KBM-7 (cell line): ENCODE measurements around the gene CRLF2.
"Not testable (repeated sequence)": the region's sequence is repeated elsewhere in the genome, so short reads cannot be mapped to it uniquely, and the experiment has no call there.

Experiments used
- DNase-seq: peaks from one replicate; pipeline ENCODE4 v3.0.0-alpha.2; 2015
- in situ Hi-C: fragments of 300-500 bp; cut with MboI; formaldehyde crosslinking; loops from 2 replicates; pipeline ENCODE4 v1.14.3; 2020; ENCODE audit warnings: low sequenced_read_pairs, low pct_unique_long_range_greater_than_20kb, mixed read lengths

Gene CRLF2

DNA sequence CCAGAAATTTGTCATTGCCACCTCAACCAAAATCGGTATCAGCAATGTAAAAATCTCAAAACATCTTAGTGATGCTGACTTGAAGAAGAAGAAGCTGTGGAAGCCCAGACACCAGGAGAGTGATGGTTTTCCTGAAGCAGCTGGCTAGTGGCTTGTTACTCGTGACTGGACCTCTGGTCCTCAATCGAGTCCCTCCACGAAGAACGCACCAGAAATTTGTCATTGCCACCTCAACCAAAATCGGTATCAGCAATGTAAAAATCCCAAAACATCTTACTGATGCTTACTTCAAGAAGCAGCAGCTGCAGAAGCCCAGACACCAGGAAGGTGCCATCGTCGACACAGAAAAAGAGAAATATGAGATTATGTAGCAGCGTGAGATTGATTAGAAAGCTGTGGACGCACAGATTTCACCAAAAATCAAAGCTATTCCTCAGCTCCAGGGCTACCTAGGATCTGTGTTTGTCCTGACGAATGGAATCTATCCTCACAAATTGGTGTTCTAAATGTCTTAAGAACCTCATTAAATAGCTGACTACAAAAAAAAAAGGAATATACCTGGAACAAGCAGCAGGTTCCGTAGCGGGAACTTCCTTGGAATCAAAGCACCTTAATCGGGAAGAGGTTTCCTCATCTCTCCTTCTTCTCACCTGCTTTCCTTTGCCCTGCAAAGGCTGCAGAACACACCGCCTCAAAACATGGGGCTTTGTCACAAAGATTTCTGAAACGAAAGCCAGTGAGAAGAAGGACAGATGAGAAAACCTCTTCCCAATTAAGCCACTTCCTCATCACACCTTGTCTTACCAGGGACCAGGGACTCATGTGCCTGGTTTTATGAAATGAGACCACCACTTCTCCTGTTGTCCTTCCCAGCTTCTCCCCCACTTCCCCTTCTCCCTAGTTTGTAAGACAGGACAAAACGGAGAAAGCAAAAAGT is 37.6 kb downstream of the CRLF2 start:
- in situ Hi-C loops: loop anchor here (10.0 kb wide), 1 partner anchor 50 kb away; no protein-coding TSS in a partner anchor

DNA sequence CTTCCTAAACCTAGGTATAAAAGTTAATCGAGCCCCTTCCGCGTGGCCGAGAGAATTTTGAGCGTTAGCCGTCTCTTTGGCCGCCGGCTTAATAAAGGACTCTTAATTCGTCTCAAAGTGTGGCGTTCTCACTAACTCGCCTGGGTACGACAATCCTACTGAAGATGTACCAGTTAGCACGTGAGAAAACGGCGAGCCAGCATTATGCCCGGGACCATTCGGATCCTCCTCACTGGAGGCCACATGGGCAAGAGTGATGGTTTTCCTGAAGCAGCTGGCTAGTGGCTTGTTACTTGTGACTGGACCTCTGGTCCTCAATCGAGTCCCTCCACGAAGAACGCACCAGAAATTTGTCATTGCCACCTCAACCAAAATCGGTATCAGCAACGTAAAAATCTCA is 39.0 kb downstream of the CRLF2 start:
- DNase-seq: not testable (repeated sequence)
- in situ Hi-C loops: loop anchor here (10.0 kb wide), 1 partner anchor 51 kb away; no protein-coding TSS in a partner anchor

More for the DNA sequence above, 37.6 kb downstream of the CRLF2 start:
- peak; percentile 77 for DNase-seq

DNA sequence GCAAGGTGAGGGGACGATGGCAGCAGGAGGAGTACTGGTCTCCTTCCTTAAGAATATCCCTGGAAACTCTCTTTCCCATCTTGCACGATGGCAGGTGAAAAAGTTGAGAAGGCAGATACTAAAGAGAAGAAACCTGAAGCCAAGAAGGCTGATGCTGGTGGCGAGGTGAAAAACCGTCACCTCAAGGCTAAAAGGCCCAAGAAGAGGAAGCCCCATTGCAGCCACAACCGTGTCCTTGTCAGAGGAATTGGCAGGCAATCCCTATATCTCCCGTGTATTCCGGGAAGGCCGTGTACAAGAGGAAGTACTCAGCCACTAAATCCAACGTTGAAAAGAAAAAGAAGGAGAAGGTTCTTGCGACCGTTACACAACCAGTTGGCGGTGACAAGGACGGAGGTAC is 40.0 kb downstream of the CRLF2 start:
- no peak for DNase-seq
- in situ Hi-C loops: loop anchor here (10.0 kb wide), 1 partner anchor 52 kb away; no protein-coding TSS in a partner anchor

DNA sequence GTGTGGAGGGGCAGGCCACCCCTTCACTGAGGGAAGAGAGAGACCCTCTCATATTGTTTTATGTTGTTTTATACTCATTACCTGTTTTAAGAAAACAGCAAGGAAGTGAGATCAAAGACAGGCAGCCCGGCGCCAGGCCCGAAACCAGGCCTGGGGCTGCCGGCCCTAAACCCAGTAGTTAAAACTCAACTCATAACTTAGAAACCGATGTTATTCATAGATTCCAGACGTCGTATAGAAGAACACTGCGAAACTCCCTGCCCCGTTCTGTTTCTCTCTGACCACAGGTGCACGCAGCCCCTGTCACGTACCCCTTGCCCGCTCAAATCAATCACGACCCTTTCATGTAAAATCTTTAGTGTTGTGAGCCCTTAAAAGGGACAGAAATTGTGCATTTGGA is 40.5 kb downstream of the CRLF2 start:
- in situ Hi-C loops: loop anchor here (10.0 kb wide), 1 partner anchor 53 kb away; no protein-coding TSS in a partner anchor
- DNase-seq: not testable (repeated sequence)

DNA sequence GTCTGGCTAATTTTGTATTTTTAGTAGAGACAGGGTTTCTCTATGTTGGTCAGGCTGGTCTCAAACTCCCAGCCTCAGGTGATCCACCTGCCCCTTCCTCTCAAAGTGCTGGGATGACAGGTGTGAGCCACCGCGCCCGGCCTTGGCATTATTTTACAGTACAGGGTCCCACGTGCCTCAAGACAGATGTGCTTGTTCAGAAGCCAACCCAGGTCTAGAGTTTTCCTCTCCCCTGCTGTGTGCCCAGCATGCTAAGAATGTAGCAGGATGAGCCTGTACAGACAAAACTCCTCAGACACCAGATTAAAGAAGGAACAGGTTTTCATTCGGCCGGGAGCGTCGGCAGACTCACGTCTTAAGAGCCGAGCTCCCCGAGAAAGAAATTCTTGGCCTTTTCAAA is 42.2 kb downstream of the CRLF2 start:
- in situ Hi-C loops: loop anchor here (10.0 kb wide), 1 partner anchor 55 kb away; no protein-coding TSS in a partner anchor
- no peak for DNase-seq

DNA sequence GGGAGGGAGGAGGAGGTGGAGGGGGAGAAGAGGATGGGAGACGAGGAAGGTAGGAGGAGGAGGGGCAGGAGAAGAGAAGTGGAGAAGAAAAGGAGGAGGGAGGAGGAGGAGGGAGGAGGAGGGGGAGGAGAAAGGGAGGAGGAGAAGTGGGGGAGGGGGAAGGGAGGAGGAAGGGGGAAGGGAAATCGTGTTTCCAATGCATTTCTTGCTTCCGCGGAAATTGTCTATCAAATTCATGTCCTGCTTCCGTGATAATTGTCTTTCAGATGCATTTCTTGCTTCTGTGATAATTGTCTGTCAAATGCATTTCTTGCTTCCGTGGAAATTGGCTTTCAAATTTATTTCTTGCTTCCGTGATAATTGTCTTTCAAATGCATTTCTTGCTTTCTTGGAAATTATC is 43.3 kb downstream of the CRLF2 start:
- no peak for DNase-seq
- in situ Hi-C loops: no loop called here

DNA sequence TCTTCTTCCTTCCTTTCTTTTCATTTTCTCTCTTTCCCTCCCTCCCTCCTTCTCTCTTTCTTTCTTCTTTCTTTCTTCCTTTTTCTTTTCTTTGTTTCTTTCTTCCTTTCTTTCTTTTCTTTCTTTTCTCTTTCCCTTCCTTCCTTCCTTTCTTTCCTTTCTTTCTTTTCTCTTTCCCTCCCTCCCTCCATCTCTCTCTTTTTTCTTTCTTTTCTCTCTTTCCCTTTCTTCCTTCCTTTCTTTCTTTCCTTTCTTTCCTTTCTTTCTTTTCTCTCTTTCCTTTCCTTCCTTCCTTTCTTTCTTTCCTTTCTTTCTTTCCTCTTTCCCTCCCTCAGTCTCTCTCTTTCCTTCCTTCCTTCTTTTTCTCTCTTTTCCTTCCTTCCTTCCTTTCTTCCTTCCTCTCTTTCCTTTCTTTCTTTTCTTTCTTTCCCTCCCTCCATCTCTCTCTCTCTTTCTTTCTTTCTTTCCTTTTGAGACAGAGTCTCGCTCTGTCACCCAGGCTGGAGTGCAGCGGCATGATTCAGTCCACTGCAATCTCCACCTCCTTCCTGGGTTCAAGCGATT is 44.4 kb downstream of the CRLF2 start:
- in situ Hi-C loops: no loop called here
- no peak for DNase-seq

DNA sequence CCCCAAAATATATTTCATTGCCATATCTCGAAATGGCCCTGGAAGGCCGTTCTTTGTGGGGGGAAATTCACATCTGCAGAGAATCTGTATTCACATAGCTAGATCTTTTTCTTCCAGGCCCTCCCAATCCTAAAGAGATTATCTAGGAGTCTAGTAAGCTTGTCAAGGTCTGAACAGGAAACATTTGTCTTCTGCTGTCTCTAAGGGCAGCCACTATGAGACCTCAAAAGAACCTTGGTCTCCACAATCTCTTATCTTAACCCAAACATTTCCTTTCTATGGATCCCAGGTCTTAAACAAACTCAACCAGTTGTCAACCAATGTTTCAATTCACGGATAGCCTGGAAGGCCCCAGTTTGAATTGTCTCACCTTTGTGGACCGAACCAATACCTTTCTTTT is 45.0 kb downstream of the CRLF2 start:
- peak; percentile 97 for DNase-seq
- in situ Hi-C loops: no loop called here

DNA sequence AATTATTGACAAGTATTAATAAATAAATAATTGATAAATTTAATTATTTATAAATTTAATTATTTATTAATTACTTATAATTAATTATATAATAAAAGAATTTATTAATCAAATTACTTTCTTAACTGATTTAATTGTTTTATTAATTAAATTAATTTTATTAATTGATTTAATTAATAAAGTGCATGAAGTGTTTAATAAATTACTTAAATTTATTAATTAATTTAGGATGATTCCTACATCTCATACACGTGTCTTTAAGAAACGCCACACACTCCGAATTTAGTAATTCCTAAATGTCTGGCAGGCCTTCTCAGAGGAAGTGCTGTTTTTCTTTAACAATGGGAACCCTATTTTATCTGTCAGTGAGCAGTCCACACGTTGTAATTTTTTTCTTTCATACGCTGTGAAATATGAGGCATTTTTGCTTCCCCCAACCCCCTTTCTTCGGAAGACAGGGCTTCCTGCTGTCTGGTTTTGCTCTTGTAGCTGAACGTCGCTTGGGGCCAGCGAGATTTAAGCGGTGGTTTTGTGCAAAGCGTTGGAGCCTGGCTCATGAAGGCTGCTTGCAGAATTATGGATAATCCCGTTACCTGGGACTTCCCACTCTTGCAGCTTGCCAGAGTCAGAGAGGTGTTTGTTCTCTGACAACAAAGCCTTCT is 46.8 kb downstream of the CRLF2 start:
- peak; percentile 98 for DNase-seq
- in situ Hi-C loops: no loop called here

DNA sequence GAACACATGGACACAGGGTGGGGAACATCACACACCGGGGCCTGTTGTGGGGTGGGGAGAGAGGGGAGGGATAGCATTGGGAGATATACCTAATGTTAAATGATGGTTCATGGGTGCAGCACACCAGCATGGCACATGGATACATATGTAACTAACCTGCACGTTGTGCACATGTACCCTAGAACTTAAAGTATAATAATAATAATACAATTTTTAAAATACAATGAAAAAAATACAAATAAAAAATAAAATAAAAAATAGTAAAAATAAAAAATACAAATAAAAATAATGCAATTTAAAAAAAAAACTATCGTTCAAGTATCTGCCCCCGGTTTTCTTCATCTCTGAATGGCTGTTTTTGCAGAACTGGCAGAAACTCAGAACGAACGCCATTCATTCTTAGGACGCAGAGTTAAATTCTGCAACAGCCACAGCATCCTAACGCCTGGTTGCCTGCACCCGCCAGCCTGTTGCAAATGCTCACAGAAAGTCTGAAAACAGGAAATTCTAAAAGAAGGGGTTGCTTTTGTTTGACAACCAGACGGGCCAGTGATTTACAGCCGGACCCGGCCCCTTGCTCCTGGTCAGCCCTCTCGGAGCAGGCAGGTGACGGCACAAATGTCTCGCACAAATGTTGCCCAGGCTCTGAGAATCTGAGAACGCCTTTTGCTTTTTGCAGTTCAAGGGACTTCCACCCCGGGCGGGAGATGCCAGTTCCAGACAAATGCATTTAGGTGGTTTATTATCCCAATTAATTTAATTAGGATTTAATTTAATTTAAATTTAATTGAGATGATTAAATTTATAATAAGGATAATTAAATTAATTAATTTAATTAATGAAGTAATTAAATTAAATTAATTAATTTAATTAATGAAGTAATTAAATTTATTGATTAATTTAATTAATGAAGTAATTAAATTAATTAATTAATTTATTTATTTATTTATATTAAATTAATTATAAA is 47.8 kb downstream of the CRLF2 start:
- in situ Hi-C loops: no loop called here
- peak; percentile 96 for DNase-seq

DNA sequence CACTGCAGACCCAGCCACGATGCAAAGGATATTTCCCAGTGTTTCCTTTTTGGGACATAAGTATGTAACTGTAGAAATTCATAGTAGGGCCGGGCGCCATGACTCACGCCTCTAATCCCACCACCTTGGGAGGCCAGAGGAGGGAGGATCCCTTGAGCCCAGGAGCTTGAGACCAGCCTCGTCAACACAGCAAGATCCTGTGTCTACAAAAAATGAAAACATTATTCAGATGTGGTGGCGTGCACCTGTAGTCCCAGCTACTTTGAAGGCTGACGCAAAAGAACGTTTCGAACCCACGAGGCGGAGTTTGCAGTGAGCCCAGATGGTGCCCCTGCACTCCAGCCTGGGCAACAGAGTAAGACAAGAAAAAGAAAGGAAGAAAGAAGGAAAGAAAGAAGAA is 49.2 kb downstream of the CRLF2 start:
- in situ Hi-C loops: no loop called here
- DNase-seq: no peak

DNA sequence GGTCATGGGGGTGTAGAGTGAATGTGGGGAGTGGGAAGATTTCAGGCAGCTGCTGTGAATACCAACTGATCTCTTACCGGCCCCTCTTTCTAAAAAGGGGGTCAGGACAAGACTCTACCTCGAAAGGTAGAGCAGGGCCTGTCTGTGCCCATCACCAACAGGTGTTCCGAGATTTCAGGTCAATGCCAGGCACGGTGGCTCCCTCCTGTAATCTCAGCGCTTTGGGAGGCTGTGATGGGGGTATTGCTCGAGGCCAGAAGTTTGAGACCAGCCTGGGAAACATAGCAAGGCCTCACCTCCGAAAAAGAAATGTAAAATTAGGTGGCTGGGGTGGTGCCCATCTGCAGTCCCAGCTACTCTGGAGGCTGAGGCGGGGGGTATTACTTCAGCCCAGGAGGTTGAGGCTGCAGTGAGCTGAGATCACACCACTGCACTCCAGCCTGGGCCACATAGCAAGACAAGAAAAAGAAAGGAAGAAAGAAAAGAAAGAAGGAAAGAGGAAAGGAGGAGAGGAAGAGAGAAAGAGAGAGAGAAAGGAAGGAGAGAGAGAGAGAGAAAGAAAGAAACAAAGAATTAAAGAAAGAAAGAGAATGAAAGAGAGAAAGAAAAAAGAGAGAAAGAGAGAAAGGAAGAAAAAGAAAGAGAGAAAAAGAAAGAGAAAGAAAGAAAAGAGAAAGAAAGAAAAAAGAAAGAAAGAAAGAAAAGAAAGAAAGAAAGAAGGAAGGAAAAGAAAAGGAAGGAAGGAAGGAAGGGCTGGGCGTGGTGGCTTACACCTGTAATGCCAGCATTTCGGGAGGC is 50.1 kb downstream of the CRLF2 start:
- no peak for DNase-seq
- in situ Hi-C loops: no loop called here

DNA sequence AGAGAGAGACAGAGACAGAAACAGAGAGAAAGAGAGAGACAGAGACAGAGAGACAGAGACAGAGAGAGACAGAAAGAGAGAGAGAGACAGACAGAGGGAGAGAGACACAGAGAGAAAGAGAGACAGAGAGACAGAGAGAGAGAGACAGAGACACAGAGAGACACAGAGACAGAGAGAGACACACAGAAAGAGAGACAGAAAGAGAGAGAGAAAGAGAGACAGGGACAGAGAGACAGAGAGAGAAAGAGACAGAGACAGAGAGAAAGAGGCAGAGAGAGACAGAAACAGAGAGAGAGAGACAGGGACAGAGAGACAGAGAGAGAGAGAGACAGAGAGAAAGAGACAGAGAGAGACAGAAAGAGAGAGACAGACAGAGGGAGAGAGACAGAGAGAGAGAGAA is 52.9 kb downstream of the CRLF2 start:
- in situ Hi-C loops: no loop called here
- no peak for DNase-seq

DNA sequence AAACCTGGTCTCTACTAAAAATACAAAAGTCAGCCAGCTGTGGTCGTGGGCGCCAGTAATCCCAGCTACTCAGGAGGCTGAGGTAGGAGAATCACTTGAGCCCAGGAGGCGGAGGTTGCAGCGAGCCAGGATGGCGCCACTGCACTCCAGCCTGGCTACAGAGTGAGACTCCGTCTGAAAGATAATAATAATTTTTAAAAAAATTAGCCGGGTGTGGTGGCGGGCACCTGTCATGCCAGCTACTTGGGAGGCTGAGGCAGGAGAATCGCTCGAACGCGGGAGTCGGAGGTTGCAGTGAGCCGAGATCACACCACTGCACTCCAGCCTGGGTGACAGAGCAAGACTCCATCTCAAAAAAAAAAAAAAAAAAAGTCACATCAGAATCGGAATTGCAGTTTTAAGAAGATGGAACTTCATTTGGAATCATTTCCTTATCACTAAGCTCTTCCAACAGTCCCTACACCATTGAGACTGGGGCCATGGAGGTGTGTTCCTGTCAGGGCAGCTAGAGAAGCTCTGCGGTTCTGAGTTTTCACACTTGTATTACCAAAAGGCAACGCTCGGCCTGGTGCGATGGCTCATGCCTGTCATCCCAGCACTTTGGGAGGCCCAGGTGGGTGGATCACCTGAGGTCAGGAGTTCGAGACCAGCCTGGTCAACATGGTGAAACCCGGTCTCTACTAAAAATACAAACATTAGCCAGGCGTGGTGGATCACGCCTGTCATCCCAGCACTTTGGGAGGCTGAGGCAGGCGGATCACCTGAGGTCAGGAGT is 55.6 kb downstream of the CRLF2 start:
- DNase-seq, in situ Hi-C loops: not testable (repeated sequence)

DNA sequence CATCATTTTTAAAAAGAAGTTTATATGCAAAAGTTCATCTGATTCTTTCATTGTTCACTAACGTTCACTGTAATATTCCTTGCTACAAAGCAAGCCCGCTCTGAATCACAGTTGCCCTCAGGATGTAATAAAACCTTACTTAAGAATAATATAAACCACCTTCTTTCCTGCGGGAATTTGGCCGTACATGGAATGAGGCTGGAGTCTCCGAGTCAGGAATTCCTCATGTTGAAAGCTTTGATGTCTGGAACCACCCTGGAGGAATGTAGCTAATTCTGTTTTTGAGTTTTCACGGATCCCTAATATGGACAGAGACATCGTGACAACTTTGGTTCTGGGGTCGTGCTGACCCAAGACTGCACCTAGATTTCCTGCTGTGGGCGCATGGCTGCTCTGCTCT is 58.5 kb downstream of the CRLF2 start:
- in situ Hi-C loops: no loop called here

DNA sequence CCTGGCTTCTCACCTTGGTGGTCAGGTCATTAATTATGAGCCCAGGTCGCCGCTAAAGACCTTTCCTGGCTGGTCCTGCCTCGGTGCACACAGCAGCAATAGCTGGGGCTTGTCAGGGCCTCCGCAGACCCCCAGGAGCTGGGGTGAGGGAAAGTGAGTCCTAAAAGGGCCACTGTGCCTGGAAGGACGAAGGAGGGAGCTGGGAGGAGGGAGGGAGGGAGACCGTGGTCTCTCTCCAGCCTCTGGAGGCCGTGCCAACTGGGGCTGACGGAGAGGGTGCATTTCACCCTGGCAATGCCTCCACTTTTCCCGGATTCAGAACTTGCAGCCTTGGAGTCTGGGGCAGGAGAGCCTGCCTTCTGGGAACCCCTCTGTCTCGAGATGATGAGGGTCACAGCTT is 60.4 kb downstream of the CRLF2 start:
- no peak for DNase-seq
- in situ Hi-C loops: no loop called here

More for the DNA sequence above, 58.5 kb downstream of the CRLF2 start:
- DNase-seq: no peak

DNA sequence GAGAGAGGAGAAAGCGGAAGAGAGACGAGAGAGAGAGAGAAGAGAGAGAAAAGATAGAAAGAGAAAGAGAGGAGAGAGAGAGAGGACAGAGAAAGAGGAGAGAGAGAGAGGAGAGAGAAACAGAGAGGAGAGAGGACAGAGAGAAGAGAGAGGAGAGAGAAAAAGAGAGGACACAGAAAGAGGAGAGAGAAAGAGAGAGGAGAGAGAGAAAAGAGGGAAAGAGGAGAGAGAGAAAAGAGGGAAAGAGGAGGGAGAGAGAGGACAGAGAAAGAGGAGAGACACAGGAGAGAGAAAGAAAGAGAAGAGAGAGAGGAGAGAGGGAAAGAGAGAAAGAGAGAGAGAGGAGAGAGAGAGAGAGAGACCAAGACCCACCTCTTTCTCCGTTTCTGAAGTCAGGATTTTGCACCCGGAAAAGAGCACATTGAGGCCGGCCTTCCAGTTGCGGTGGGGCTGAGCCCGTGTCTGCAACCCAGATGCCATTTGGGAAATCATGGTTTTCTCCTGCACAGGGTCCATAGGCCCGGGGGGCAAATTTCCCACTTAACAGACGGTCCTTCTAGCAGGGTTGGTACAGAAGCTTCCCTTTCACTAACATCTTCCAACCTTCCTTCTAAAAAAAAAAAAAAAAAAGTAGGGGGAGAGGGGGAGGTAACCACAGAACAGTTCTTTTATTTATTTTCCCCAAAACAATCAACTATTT is 60.9 kb downstream of the CRLF2 start:
- DNase-seq: no peak
- in situ Hi-C loops: no loop called here
